Daoy (cell line): ENCODE results near the gene DAGLA. TPM values are rescaled to one million over a fixed set of nuclear protein-coding genes. Genes with fewer than 3 reads are reported as not detected.

Source experiments
- DNase-seq: peaks from one replicate; pipeline ENCODE4 v3.0.0-alpha.2; 2015; ENCODE audit warnings: low read depth
- total RNA-seq: library from RNA; depleted of rRNA; stranded (reverse); fragments of >200 nt; shearing (Covaris generic); gene quantifications from 2 replicates; pipeline ENCODE4 v1.2.3, GENCODE V29; 2014

Gene DAGLA
- total RNA-seq, 1 experiment from 2014 or later: 0.91 TPM

DNA sequence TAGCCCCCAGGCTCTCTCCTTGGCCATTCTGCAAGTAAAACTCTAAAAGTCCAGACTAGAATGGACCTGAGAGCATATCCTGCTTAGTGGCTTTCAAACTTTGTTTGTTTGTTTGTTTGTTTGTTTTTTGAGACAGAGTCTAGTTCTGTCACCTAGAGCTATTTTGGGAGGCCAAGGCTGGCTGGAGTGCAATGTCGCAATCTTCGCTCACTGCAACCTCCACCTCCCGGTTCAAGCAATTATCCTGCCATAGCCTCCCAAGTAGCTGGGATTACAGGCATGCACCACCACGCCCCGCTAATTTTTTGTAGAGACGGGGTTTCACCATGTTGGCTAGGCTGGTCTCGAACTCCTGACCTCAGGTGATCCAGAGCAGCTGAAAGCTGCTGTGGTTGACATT, 28.9 kb downstream of the DAGLA start:
- no peak for DNase-seq

GRCh38 chr11:61709572-61709971, 29.4 kb downstream of the DAGLA start:
- no peak for DNase-seq

GRCh38 chr11:61710019-61710418, 29.8 kb downstream of the DAGLA start:
- no peak for DNase-seq

- DNase-seq: no peak
Observed at GRCh38 chr11:61711037-61711436, 30.8 kb downstream of the DAGLA start.

DNA sequence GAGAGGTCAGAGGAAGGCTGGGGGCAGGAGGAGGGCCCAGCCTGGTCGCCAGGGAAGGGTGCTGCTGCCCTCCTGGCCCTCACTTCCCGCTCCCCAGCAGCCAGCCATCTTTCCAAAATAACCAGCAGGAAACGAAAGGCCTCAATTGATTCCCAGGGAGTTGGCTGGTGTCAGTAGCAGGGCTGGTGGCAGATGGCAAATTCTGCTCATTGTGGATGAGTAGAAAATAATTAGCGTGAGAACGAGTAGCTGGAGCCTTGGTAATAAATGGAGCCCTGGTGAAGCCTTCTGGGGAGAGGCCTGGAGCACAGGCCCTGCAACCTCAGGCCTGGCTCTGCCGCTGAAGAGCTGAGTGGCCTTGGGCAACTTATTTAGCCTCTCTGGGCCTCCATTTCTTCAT, 31.3 kb downstream of the DAGLA start:
- no peak for DNase-seq

DNA sequence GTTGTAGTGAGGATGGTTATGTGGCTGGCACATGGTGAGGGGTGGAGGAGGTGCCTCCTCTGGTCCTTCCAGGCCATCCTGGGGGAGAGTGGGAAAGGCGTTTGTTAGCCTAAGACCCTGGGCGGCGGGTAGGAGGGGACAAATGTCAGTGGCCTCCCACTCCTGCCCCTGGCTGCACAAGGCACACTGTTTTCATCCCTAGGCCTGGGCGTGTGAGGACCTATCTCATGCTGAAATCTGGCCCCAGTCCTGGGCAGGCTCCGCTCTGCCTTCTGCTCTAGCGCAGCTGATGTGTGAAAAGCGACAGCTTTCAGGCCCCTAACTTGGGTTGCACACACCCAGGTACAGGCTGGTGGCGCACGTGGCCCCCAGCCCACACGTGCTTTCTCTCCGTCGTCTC, 32.1 kb downstream of the DAGLA start:
- no peak for DNase-seq

DNA sequence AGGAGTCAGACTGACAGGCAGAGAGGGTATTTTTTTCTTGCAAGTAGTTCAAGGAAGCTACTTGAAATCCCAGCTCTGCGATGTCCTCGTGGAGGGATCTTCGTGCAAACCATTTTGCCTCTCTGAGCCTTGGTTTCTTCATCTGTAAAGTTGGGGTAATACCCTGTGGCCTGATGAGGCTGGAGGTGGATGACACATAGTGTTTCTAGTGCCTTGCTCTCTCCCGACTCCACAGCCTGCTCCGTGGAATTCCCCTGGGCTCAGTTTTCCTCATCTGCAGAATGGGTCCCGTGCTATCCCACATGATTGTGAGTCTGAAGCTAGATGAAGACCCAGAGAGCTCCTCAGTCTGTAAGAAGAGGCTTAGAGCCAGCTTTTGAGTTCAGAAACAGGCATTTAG, 32.7 kb downstream of the DAGLA start:
- no peak for DNase-seq

DNA sequence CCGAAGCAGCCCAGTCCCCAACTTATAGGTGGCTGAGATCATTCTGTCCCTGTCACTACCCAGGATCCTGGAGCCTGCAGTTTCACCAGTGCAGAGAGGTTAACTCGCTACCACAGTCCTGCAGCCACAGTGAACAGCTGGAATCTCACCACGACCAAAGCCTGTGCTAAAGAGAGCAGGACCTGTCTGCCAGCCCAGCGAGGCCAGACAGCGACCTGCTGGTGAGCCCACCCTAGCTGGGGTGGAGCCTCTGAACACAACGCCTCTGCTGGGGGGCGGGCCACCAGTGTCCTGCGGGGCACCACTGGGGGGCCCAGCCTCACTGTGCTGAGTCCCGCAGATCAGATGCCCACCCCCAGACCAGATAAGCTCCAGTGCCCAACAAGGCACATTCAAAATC, 33.3 kb downstream of the DAGLA start:
- DNase-seq: no peak

GRCh38 chr11:61713906-61714305, 33.7 kb downstream of the DAGLA start:
- DNase-seq: no peak

- DNase-seq: no peak
Observed at GRCh38 chr11:61714316-61714715, 34.1 kb downstream of the DAGLA start.

GRCh38 chr11:61714916-61715315, 34.7 kb downstream of the DAGLA start:
- no peak for DNase-seq

DNA sequence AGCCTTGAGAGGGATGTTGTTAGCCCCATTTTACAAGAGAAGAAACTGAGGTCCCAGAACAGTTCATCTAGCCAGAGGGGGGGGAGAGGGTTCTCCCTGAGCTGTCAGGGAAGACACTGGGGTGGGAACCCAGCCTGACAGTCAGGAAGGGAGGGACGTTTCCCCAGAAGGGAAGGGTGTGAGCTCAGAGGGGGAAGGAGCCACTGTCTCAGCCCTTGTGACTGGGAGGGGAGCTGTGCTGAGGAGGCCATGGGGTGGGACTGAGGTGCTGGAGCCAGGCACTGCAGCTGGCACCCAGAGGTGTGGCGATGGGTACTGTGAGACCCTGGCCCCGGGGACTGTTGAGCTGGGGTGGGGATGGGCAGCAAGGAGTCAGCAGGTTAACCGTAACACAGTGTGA, 35.7 kb downstream of the DAGLA start:
- DNase-seq: no peak

DNA sequence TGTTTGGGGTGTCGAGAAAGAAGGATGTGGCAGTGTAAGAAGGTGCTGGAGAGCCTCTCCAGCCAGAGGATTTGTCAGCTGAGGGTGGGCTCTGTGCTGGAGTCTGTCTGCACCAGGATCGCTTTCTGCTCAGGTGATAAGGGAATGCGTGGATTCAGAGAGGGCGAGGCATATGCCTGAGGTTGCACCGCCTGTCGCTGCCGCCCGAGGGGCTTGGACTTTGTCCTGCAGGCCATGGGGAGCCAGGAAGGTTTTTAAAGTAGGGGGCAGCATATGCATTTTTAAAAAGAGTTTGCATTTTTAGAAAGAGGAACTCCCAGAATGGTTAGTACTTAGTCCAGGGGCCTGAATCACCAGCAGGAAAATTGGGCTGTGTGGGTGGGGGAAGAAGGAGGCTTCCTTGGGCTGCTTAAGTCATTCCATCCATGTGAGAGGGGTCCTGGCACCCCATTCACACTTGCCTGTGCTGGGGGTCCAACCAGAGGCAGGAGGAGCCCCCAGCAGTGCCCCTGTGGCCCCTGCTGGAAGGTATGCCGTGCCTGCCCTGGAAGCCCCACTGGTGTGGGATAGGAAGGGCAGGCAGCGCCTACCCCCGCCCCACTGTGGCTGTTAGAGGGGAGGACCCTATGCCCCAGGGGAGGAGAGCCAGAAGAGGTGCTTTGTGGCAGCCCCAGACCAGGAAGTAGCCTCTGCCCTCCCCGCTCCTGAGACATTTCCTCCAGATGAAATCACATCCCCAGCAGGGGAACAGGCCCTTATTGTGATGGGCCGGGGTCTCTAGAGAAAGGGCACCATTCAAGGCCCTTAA, 36.5 kb downstream of the DAGLA start:
- no peak for DNase-seq

DNA sequence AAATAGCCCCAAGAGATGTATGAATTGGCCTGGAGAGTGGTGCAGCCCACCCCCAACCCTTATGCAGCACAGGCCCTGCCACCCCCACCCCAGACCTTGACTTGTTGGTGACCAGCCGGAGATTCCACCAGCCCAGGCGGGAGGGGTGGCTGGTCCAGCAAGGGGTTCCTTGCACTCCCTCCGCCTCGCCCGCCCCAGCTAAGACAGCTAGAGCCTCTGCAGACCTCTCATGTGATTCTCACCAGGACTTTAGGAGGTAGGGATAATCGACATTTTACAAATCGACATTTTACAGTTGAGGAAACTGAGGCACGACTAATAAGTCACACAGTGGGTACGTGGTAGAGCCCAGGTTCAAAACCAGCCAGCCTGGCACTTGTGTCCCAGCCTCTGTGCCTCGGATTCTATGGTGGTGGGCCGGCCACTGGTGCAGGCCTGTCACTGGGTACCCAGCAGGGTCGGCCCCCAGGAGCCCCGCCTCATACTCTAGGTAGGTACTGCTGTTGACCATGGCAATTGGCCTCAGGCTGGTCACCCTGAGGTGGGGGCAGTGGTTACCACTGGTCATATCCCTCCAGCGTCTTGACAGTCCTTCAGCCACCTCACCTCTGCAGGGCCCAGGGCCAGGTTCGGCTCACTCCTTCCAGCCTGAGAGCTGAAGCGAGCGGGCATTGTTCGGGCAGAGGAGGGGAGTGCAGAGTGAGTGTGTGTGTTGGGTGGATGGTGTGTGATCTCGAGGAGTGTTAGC, 37.3 kb downstream of the DAGLA start:
- DNase-seq: no peak

- DNase-seq: no peak
Observed at GRCh38 chr11:61718046-61718531, 37.9 kb downstream of the DAGLA start.

DNA sequence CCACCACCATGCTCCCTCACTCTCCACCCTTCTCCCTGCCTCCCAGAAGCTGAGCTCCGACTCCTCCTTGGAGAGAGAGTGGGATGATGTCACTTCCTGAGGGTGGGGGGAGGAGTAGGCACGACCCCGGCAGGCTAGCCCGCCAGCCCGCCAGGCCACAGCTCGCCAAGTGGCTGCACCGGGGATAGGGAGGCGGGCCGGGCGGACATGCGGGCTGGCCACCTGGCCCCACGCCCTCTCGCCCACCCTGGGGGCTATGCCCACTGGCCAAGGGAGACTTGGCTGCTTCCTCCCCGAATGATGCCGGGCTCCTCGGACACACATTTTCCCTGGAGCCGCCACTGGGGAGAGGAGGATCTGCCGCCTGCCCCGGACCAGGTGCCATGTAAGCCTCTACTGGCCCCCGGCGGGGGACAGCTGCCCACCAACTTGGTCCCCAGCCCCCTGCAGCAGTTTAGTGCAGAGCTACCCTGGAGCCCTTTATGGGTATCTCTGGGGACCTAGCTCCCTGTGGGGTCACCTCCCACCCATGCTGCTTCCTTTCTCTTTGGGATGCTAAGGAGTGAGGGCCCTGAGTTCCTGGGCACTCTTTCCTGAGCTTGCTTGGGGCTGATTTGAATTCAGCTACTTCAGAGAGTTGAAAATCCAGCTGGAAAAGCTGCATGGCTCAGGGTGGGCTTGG, 38.6 kb downstream of the DAGLA start:
- peak; percentile 83 for DNase-seq

- no peak for DNase-seq
Observed at GRCh38 chr11:61719978-61720377, 39.8 kb downstream of the DAGLA start.

- DNase-seq: no peak
Observed at GRCh38 chr11:61720597-61720996, 40.4 kb downstream of the DAGLA start.

DNA sequence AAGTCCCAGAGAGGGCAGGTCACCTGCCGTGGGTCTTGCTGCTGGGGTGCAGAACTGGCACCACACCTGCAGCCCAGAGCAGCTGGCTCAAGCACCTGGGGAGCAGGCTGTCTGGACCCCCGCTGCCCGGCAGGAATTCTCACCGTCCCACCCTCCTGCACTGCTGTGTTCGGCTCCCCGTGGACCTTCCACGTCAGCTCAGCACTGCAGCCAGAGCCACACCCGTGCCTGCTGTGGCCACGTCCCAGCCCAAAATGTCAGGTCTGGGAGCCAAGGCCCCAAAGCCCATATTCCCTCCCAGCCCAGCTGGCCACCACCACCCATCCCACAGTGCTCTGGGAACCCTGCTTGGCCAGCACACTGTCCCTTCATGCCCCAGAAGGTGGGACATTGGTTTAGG, 44.2 kb downstream of the DAGLA start:
- DNase-seq: no peak

DNA sequence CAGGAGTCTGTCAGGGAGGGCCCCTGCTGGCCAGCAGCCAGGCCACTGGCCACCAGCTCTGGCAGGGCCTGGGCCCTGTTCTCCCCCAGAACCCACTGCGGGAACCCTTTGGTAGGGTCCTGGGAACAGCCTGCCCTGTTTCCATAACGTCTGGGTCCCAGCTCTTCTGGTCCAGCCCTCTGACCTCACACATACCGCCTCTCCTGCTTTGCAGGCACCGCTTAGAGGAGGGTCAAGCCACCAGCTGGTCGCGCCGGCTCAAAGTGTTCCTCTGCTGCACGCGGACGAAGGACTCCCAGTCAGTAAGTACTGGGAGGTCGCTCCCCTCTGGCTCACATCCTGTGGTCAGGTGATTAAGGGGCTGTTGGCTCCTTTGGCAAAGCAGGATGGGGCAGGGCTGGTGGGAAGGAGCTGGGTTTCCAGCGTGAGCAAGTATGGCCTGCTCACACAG, 45.6 kb downstream of the DAGLA start:
- peak; percentile 86 for DNase-seq

DNA sequence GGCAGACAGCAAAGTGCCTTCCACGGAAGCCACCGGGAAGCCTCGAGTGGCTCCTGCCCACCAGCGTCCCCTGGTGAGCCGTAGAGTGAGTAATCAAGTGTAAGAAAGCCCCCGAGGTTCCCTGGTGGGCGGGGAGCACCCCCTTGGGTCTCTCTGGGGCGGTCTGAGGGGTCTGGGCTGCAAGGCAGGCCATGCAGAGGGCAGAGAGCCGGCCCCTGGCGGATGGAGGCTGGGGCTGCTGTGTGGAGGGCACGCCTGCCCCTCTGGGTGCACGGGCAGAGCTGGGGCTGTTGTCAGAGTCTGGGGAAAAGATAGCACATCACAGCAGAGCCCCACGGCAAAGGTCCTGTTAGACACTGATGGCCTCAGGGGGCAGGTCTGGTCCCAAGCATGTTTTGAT, 46.6 kb downstream of the DAGLA start:
- no peak for DNase-seq

GRCh38 chr11:61727401-61727811, 47.2 kb downstream of the DAGLA start:
- DNase-seq: no peak
